NB4 (cell line): ENCODE measurements around the gene NADSYN1.

Source experiments
- DNase-seq: peaks from one replicate; pipeline ENCODE4 v3.0.0; 2010; ENCODE audit warnings: low read depth
- H3K4me3 ChIP-seq: one replicate; pipeline ENCODE4 v1.5.1; 2011; ENCODE audit warnings: mild to moderate bottlenecking, low read depth, low read length, moderate library complexity
- MAX ChIP-seq: IDR thresholded peaks from 2 replicates; pipeline ENCODE4 v1.6.1; 2011; ENCODE audit warnings: low read depth, low read length
- MYC ChIP-seq: IDR thresholded peaks from 2 replicates; pipeline ENCODE4 v1.6.1; 2011; ENCODE audit warnings: low read depth, low read length
- POLR2A ChIP-seq: IDR thresholded peaks from 2 replicates; pipeline ENCODE4 v1.6.1; 2011; ENCODE audit warnings: mild to moderate bottlenecking; ENCODE audit not compliant: insufficient read length; ENCODE audit errors: extremely low read depth
- TF ChIP-seq, protein P1 (sequence below): IDR thresholded peaks from one replicate; pipeline ENCODE4 v1.5.1; 2012; ENCODE audit warnings: low read depth, low read length

NADSYN1 gene

GRCh38 chr11:71453037-71453917 lies at the start of gene NADSYN1:
Gene NADSYN1 (plus strand): TSS chr11:71453203. CDS start chr11:71453297, 94 bp downstream.
- TF ChIP-seq MYC (no peak; the same call in 1 of the 2 replicates), POLR2A (peak; percentile 79)
- DNase-seq: peak; percentile 95
- H3K4me3 ChIP-seq: peak within 1 kb of the TSS; percentile 82

DNA sequence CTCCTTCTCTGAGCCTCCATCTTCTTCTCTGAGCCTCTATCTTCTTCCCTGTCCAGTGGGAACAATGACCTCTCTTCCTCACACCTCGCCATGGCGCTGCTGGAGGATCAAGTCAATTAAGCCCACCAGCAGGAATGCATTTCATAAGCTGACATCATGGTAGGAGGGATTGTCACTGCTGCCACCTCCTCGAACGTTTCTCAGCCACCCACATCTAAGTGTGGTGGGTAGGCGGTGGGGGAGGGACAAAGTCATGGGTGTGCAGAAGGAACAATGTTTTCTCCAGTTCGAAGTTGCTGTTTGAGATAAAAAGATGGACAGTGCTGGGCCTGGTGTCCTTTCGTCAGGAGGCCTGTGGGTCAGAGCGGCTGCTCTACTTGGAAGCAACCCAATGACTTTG lies 48.8 kb upstream of the NADSYN1 start:
- TF ChIP-seq POLR2A (no peak), MYC (no peak), MAX (no peak)
- TF ChIP-seq, protein P1, sequence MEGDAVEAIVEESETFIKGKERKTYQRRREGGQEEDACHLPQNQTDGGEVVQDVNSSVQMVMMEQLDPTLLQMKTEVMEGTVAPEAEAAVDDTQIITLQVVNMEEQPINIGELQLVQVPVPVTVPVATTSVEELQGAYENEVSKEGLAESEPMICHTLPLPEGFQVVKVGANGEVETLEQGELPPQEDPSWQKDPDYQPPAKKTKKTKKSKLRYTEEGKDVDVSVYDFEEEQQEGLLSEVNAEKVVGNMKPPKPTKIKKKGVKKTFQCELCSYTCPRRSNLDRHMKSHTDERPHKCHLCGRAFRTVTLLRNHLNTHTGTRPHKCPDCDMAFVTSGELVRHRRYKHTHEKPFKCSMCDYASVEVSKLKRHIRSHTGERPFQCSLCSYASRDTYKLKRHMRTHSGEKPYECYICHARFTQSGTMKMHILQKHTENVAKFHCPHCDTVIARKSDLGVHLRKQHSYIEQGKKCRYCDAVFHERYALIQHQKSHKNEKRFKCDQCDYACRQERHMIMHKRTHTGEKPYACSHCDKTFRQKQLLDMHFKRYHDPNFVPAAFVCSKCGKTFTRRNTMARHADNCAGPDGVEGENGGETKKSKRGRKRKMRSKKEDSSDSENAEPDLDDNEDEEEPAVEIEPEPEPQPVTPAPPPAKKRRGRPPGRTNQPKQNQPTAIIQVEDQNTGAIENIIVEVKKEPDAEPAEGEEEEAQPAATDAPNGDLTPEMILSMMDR: no peak

GRCh38 chr11:71406681-71407080 lies 46.3 kb upstream of the NADSYN1 start:
- DNase-seq: peak; percentile 14
- TF ChIP-seq, protein P1: no peak
- TF ChIP-seq MAX (no peak), MYC (no peak), POLR2A (no peak)
- no peak overlapping the region for H3K4me3 ChIP-seq

More for the DNA sequence above, 48.8 kb upstream of the NADSYN1 start:
- no peak overlapping the region for H3K4me3 ChIP-seq
- no peak for DNase-seq

- TF ChIP-seq MYC: no peak
- no peak for TF ChIP-seq POLR2A
- no peak for TF ChIP-seq MAX
- TF ChIP-seq, protein P1: no peak
Measured at GRCh38 chr11:71407356-71407755, 45.6 kb upstream of the NADSYN1 start.

GRCh38 chr11:71408826-71409225 lies 44.2 kb upstream of the NADSYN1 start:
- DNase-seq: no peak
- TF ChIP-seq MAX (no peak), POLR2A (no peak), MYC (no peak)
- TF ChIP-seq, protein P1: no peak
- H3K4me3 ChIP-seq: no peak overlapping the region

More at GRCh38 chr11:71407356-71407755, 45.6 kb upstream of the NADSYN1 start:
- no peak for DNase-seq
- H3K4me3 ChIP-seq: no peak overlapping the region

GRCh38 chr11:71410363-71410966 lies 42.5 kb upstream of the NADSYN1 start:
- no peak overlapping the region for H3K4me3 ChIP-seq
- TF ChIP-seq MYC (no peak), POLR2A (no peak), MAX (no peak)
- TF ChIP-seq, protein P1: no peak
- no peak for DNase-seq
